HG03135 (cell line): ENCODE measurements around the gene ZNF30.
"Not testable (repeated sequence)": the region's sequence is repeated elsewhere in the genome, so short reads cannot be mapped to it uniquely, and the experiment has no call there.

Source experiments
- ATAC-seq: cut with Tn5 transposase; IDR thresholded peaks from one replicate; pipeline ENCODE4 v1.9.1; 2021; ENCODE audit warnings: mild to moderate bottlenecking, moderate library complexity; ENCODE audit not compliant: unreplicated experiment

ZNF30 gene

GRCh38 chr19:34985249-34986022, 58.7 kb downstream of the ZNF30 start:
- no peak for ATAC-seq

GRCh38 chr19:34988119-34988518, 61.4 kb downstream of the ZNF30 start:
- no peak for ATAC-seq

GRCh38 chr19:34989298-34989697, 62.6 kb downstream of the ZNF30 start:
- no peak for ATAC-seq

DNA sequence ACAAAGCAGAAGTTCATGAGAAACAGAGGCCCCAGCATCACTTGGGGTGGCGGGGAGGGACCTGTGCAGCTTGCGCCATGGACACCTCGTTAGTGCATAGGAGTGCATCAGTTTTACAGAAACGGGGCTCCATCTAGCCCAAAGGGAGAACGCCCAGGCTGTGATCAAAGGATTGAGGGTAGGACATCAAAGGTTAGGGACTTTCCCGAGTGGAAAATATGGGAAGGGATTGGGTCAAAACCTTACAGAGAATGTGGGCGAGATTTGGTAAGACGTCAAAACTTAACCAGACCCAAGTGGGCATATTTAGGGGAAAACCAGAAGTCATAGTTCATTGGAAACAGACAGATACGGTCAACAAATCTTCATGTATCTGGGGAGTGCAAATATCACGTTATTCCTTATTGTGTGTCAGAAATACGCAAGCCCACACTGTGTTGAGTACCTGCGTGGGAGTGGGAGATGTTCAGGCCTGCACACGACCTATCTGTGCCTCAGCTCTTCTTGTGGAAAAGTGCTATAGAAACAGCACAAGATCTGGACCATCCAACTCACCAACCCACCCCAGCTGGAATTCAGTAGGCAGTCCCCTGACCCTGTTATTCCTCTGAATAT, 64.0 kb downstream of the ZNF30 start:
- no peak for ATAC-seq

DNA sequence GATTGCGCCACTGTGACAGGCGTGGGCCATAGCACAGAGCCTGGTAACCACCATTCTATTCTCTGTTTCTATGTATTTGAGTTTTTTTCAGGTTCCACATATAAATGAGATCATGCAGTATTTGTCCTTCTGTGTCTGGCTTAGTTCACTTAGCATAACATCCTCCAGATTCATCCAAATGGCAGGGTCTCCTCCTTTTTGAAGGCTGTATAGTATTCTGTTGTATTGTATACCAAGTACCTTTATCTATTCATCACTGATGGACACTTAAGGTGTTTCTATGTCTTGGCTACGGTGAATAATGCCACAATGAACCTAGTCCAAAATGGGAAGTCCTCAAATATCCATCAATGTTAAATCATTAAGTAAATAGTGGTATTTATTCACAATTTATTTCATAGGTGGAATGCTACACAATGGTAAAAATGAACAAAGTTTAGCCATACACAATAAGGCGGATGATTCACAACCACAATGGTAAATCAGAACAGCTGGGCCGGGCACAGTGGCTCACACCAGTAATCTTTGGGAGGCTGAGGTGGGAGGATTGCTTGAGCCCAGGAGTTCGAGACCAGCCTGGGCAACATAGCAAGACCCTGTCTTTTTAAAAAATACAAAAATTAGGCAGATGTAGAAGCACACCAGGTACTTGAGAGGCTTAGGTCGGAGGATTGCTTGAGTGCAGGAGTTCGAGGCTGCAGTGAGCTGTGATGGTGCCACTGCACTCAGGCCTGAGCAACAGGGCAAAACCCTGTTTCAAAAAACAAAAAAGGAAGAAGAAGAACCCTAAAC, 65.0 kb downstream of the ZNF30 start:
- ATAC-seq: no peak

- ATAC-seq: not testable (repeated sequence)
These were observed 65.9 kb downstream of the ZNF30 start for GRCh38 chr19:34992582-34992981.

DNA sequence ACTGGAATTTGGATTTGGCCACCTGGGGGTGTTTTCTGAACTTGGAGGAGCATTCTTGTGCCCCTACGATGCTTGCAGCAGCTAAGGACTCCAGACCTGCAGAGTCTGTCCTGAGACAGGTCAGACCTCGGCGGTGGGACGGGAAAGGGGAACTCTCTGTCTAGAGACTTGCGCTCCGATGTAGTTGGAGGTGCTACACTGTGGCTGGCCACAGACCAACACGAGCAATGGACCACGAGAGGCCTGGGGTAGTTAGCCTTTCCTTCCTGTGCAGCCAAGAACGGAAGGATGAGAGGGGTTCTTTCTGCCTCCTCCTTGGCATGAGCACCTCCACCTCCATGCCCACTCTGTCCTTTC, 67.6 kb downstream of the ZNF30 start:
- ATAC-seq: no peak
